GM12878 (cell line): ENCODE results near the gene MYOZ2. TPM values are rescaled to one million over a fixed set of nuclear protein-coding genes. Genes with fewer than 3 reads are reported as not detected.

Experiments used
- ATAC-seq: fragments of 200-7000 bp; cut with Tn5 transposase; 3 replicates; pipeline ENCODE4 v1.9.1; 2020; ENCODE audit warnings: mild to moderate bottlenecking, moderate library complexity
- BruUV-seq: library from RNA; stranded (reverse); fragments of 400-500 nt; replicated peaks from 2 replicates; lab custom pipeline; 2021; lab: Mats Ljungman, UMichigan
- CTCF ChIA-PET: fragments of 300-600 bp; sonication (Branson Sonifier 250); formaldehyde crosslinking; extraction: SDS; loops from one replicate; lab custom pipeline; 2021; ENCODE audit warnings: inconsistent platforms; lab: Yijun Ruan, JAX
- POLR2A ChIA-PET: fragments of 350-600 bp; formaldehyde crosslinking; extraction: SDS; loops from one replicate; lab custom pipeline; 2021; ENCODE audit warnings: inconsistent platforms; lab: Charles Lee
- RAD21 ChIA-PET: fragments of 300-600 bp; sonication (Branson Sonifier 250); formaldehyde crosslinking; loops from one replicate; lab custom pipeline; 2023; ENCODE audit warnings: antibody characterized with exemption; ENCODE audit not compliant: unreplicated experiment; lab: Charles Lee
- SMC1A ChIA-PET: fragments of 300-600 bp; sonication (Branson Sonifier 250); formaldehyde crosslinking; loops from one replicate; lab custom pipeline; 2023; ENCODE audit not compliant: unreplicated experiment, uncharacterized antibody; lab: Charles Lee
- DNase-seq: peaks from one replicate; pipeline ENCODE4 v3.0.0-alpha.2; 2011; ENCODE audit warnings: low read depth, low spot score
- FAIRE-seq: peaks from 3 replicates; lab custom pipeline; 2011; peaks lifted over from hg19 to GRCh38; lab: Jason Lieb, UNC
- H2AFZ ChIP-seq: 2 replicates; pipeline ENCODE4 v1.6.0; 2011; ENCODE audit warnings: low read depth, low read length, control low read depth; ENCODE audit not compliant: control insufficient read depth
- H3K27ac ChIP-seq: 2 replicates; pipeline ENCODE4 v1.5.1; 2011; ENCODE audit warnings: control low read depth; ENCODE audit not compliant: control insufficient read depth, insufficient read depth
- H3K27me3 ChIP-seq, 2 experiments: replicated peaks in 1 of 2; 2 replicates each; pipeline versions ENCODE4 v1.6.0 to v1.6.1; 2011; ENCODE audit warnings: low read length in 1 of 2; ENCODE audit not compliant: control insufficient read depth in 2 of 2, insufficient read depth in 2 of 2
- H3K36me3 ChIP-seq, 2 experiments: 2 replicates each; pipeline ENCODE4 v1.5.1; 2011; ENCODE audit warnings: low read length in 1 of 2; ENCODE audit not compliant: control insufficient read depth in 2 of 2, insufficient read depth in 2 of 2
- H3K4me1 ChIP-seq: 2 replicates; pipeline ENCODE4 v1.6.1; 2011; ENCODE audit warnings: mild to moderate bottlenecking, low read length, moderate library complexity, mixed read lengths; ENCODE audit not compliant: control insufficient read depth, insufficient read depth
- H3K4me2 ChIP-seq: 2 replicates; pipeline ENCODE4 v1.6.0; 2011; ENCODE audit warnings: control low read depth; ENCODE audit not compliant: control insufficient read depth, insufficient read depth
- H3K4me3 ChIP-seq: fragments of 200-600 bp; sonication (generic); 2 replicates; pipeline ENCODE4 v1.5.1; 2016
- H3K79me2 ChIP-seq: 2 replicates; pipeline ENCODE4 v1.6.0; 2011; ENCODE audit warnings: low read length; ENCODE audit not compliant: control insufficient read depth, insufficient read depth
- H3K9ac ChIP-seq: 2 replicates; pipeline ENCODE4 v1.8.0; 2011; ENCODE audit warnings: low read length, control low read depth, mixed read lengths; ENCODE audit not compliant: control insufficient read depth, insufficient read depth
- H3K9me3 ChIP-seq: replicated peaks from 3 replicates; pipeline ENCODE4 v1.5.1; 2011; ENCODE audit warnings: mild to moderate bottlenecking, low read length; ENCODE audit not compliant: control insufficient read depth, insufficient read depth
- H4K20me1 ChIP-seq: 2 replicates; pipeline ENCODE4 v1.6.0; 2011; ENCODE audit not compliant: control insufficient read depth, insufficient read depth
- BACH1 ChIP-seq: fragments of 450-650 bp; IDR thresholded peaks from 2 replicates; pipeline ENCODE4 v1.6.1; 2017; ENCODE audit warnings: mild to moderate bottlenecking, borderline replicate concordance
- BRCA1 ChIP-seq: IDR thresholded peaks from 2 replicates; pipeline ENCODE4 v1.6.1; 2011; ENCODE audit warnings: low read depth, low read length, improper control_type of control experiment
- FOXK2 ChIP-seq: fragments of 450-650 bp; IDR thresholded peaks from 2 replicates; pipeline ENCODE4 v1.6.1; 2017; ENCODE audit warnings: mild to moderate bottlenecking, moderate library complexity
- IKZF1 ChIP-seq: fragments of 450-650 bp; conservative IDR thresholded peaks from 2 replicates; pipeline ENCODE4 v1.6.1; 2017; ENCODE audit warnings: antibody characterized with exemption, mild to moderate bottlenecking
- MTA3 ChIP-seq: IDR thresholded peaks from 2 replicates; pipeline ENCODE4 v1.6.1; 2012; ENCODE audit warnings: low read length, inconsistent platforms, borderline replicate concordance
- NR2C1 ChIP-seq: fragments of 450-650 bp; IDR thresholded peaks from 2 replicates; pipeline ENCODE4 v1.6.1; 2017; ENCODE audit warnings: antibody characterized with exemption, mild to moderate bottlenecking, moderate library complexity
- NR2C2 ChIP-seq: IDR thresholded peaks from 2 replicates; pipeline ENCODE4 v1.6.1; 2011; ENCODE audit warnings: borderline replicate concordance, low read depth; ENCODE audit not compliant: control insufficient read depth, insufficient read length
- PML ChIP-seq: IDR thresholded peaks from 2 replicates; pipeline ENCODE4 v1.6.1; 2012; ENCODE audit warnings: low read length, inconsistent platforms
- SREBF2 ChIP-seq: IDR thresholded peaks from 2 replicates; pipeline ENCODE4 v1.6.1; 2012; ENCODE audit warnings: mild to moderate bottlenecking, low read length
- SUZ12 ChIP-seq: fragments of 200-600 bp; sonication (generic); IDR thresholded peaks from one replicate; pipeline ENCODE4 v1.6.1; 2018; ENCODE audit warnings: antibody characterized with exemption, mild to moderate bottlenecking; ENCODE audit not compliant: unreplicated experiment
- TARDBP ChIP-seq: IDR thresholded peaks from 2 replicates; pipeline ENCODE4 v1.6.1; 2016; ENCODE audit warnings: borderline replicate concordance
- TCF12 ChIP-seq: IDR thresholded peaks from 2 replicates; pipeline ENCODE4 v1.6.1; 2011; ENCODE audit warnings: low read depth, mild to moderate bottlenecking, low read length
- ZZZ3 ChIP-seq: IDR thresholded peaks from 2 replicates; pipeline ENCODE4 v1.6.1; 2011; ENCODE audit warnings: low read depth; ENCODE audit not compliant: control insufficient read depth, insufficient read length
- WGBS: methylation state at CpG from one replicate; pipeline ENCODE4 v1.1.6; 2016; ENCODE audit warnings: low lambda C conversion rate; ENCODE audit not compliant: insufficient replicate concordance, insufficient coverage; ENCODE audit errors: missing lambda C conversion rate; 5-methylcytosine and 5-hydroxymethylcytosine counted together
- in situ Hi-C: fragments of 300-500 bp; cut with MboI; formaldehyde crosslinking; loops from 9 replicates; pipeline ENCODE4 v1.14.3; 2018; ENCODE audit warnings: mixed read lengths
- intact Hi-C: fragments of 100-400 bp; cut with micrococcal nuclease; formaldehyde crosslinking; loops from one replicate; pipeline ENCODE4 v1.14.2; 2022; ENCODE audit not compliant: unreplicated experiment
- polyA plus RNA-seq, 11 experiments: library from polyadenylated mRNA; depleted of rRNA in 4 of 11; unstranded in 6 of 11; stranded (reverse) in 5 of 11; fragments of >200 nt; fragmentation: Nextera tagmentation in 4 of 11; fragmentation: Illumina TruSeq in 1 of 11; extraction: Ambion mirVana in 4 of 11; extraction: Trizol in 1 of 11; gene quantifications; 1 replicate in 1 of 11; 2 replicates in 10 of 11; pipeline versions ENCODE4 v1.2.1 to v1.2.3, GENCODE V29; 2011 to 2016; ENCODE audit warnings: inconsistent platforms in 2 of 11, missing spikeins in 2 of 11, low read depth in 1 of 11
- total RNA-seq, 4 experiments: library from RNA; depleted of rRNA in 3 of 4; stranded (reverse); fragments of >200 nt in 3 of 4; fragmentation: Illumina TruSeq in 1 of 4; extraction: Trizol in 1 of 4; gene quantifications; 2 replicates each; pipeline versions ENCODE4 v1.2.1 to v1.2.3, GENCODE V29; 2013 to 2021
- TF ChIP-seq, protein P1 (sequence below): fragments of 450-650 bp; IDR thresholded peaks from 2 replicates; pipeline ENCODE4 v1.6.1; 2014; ENCODE audit warnings: mild to moderate bottlenecking
- TF ChIP-seq, protein P2 (sequence below), 3 experiments: IDR thresholded peaks in 2 of 3; conservative IDR thresholded peaks in 1 of 3; 2 replicates each; pipeline ENCODE4 v1.5.1; 2011; ENCODE audit warnings: low read depth in 3 of 3, low read length in 3 of 3, mild to moderate bottlenecking in 3 of 3, control low read depth in 2 of 3, moderate library complexity in 2 of 3, inconsistent platforms in 1 of 3, mixed read lengths in 1 of 3; ENCODE audit not compliant: control insufficient read depth in 2 of 3, insufficient read depth in 1 of 3; ENCODE audit errors: extremely low read depth in 1 of 3

MYOZ2 gene
- total and polyA plus RNA-seq, 10 of the 15 experiments (the other 5 are each of a cell fraction or from before 2014, with no cell fraction given) = not detected

DNA sequence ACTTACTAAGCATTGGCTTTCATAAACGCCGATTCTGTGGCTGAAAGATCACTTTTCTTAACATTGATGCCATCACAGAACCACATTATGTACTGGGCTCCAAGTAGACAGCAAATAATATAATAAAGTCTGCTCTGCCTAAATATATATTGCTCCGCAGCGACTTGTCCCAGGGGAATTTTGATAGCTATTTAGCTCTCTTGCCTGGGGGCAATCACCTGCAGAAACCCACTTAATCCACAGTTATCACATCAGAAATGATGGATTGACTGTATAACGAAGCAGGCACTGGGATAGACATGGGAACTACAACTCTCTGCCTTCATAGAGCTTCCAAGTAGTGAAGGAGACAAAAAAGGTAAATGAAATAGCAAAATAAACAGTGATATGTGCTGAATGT, 48.0 kb upstream of the MYOZ2 start:
- intact Hi-C loops = no loop called here
- no peak for FAIRE-seq
- Histone ChIP-seq H4K20me1 (no peaks in the 10 kb centered on the region), H3K4me3 (no peak overlapping the region), H2AFZ (no peak overlapping the region), H3K9me3 (no peaks in the 10 kb centered on the region), H3K27me3 (no peaks in the 10 kb centered on the region), H3K27ac (no peak overlapping the region), H3K4me2 (no peak overlapping the region), H3K36me3 (no peaks in the 10 kb centered on the region), H3K79me2 (no peaks in the 10 kb centered on the region), H3K9ac (no peak overlapping the region), H3K4me1 (no peaks in the 10 kb centered on the region)
- BruUV-seq = no TSS peak
- TF ChIP-seq MTA3 (no peak), TARDBP (no peak), PML (no peak), SREBF2 (no peak), IKZF1 (no peak), SUZ12 (no peak), ZZZ3 (no peak), BRCA1 (no peak), NR2C1 (no peak), TCF12 (no peak), NR2C2 (no peak), FOXK2 (no peak), BACH1 (no peak)
- TF ChIP-seq, protein P1, sequence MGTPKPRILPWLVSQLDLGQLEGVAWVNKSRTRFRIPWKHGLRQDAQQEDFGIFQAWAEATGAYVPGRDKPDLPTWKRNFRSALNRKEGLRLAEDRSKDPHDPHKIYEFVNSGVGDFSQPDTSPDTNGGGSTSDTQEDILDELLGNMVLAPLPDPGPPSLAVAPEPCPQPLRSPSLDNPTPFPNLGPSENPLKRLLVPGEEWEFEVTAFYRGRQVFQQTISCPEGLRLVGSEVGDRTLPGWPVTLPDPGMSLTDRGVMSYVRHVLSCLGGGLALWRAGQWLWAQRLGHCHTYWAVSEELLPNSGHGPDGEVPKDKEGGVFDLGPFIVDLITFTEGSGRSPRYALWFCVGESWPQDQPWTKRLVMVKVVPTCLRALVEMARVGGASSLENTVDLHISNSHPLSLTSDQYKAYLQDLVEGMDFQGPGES = no peak
- TF ChIP-seq, protein P2, sequence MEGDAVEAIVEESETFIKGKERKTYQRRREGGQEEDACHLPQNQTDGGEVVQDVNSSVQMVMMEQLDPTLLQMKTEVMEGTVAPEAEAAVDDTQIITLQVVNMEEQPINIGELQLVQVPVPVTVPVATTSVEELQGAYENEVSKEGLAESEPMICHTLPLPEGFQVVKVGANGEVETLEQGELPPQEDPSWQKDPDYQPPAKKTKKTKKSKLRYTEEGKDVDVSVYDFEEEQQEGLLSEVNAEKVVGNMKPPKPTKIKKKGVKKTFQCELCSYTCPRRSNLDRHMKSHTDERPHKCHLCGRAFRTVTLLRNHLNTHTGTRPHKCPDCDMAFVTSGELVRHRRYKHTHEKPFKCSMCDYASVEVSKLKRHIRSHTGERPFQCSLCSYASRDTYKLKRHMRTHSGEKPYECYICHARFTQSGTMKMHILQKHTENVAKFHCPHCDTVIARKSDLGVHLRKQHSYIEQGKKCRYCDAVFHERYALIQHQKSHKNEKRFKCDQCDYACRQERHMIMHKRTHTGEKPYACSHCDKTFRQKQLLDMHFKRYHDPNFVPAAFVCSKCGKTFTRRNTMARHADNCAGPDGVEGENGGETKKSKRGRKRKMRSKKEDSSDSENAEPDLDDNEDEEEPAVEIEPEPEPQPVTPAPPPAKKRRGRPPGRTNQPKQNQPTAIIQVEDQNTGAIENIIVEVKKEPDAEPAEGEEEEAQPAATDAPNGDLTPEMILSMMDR (IDR thresholded peaks at IDR 0.05 in 2 of 3, conservative IDR thresholded peaks at IDR 0.05 in 1 of 3; ENCODE audit: control insufficient read depth in 2 of 3, extremely low read depth in 1 of 3, insufficient read depth in 1 of 3, low read depth in 3 of 3, low read length in 3 of 3) = no peak
- DNase-seq = no peak
- in situ Hi-C loops = no loop called here
- ChIA-PET RAD21 (no interaction called here), POLR2A (no interaction called here), SMC1A (interaction anchor here (0.6 kb wide), 1 partner anchor 75 kb away, joined by 3 read pairs; no protein-coding TSS in a partner anchor), CTCF (interaction anchor here (1.0 to 1.4 kb wide), 2 partner anchors 16 to 406 kb away, joined by 3 to 4 read pairs; no protein-coding TSS in a partner anchor)
- ATAC-seq = no peak
- 34% methylated on average over 5 of the region's 5 CpGs for WGBS
